Ramos (cell line): Measurements from ENCODE around the gene C17orf67.
"Not testable (repeated sequence)": the region's sequence is repeated elsewhere in the genome, so short reads cannot be mapped to it uniquely, and the experiment has no call there.

Experiments
- in situ Hi-C: fragments of 300-500 bp; cut with MboI; formaldehyde crosslinking; loops from one replicate; pipeline ENCODE4 v1.14.3; 2022; ENCODE audit warnings: low sequenced_read_pairs; ENCODE audit not compliant: unreplicated experiment

Gene C17orf67

GRCh38 chr17:56779898-56780777 lies 53.6 kb downstream of the C17orf67 start:
- in situ Hi-C loops: no loop called here

GRCh38 chr17:56779322-56779721 lies 54.4 kb downstream of the C17orf67 start:
- in situ Hi-C loops: no loop called here

- in situ Hi-C loops: no loop called here
Measured at GRCh38 chr17:56778898-56779297, 54.8 kb downstream of the C17orf67 start.

GRCh38 chr17:56777859-56778258 lies 55.9 kb downstream of the C17orf67 start:
- in situ Hi-C loops: no loop called here

GRCh38 chr17:56774650-56775049 lies 59.1 kb downstream of the C17orf67 start:
- in situ Hi-C loops: no loop called here

GRCh38 chr17:56773124-56773523 lies 60.6 kb downstream of the C17orf67 start:
- in situ Hi-C loops: no loop called here

- in situ Hi-C loops: no loop called here
Measured at GRCh38 chr17:56772442-56772841, 61.3 kb downstream of the C17orf67 start.

GRCh38 chr17:56771975-56772374 lies 61.7 kb downstream of the C17orf67 start:
- in situ Hi-C loops: no loop called here

- in situ Hi-C loops: no loop called here
Measured at GRCh38 chr17:56771563-56771962, 62.2 kb downstream of the C17orf67 start.

- in situ Hi-C loops: no loop called here
Measured at GRCh38 chr17:56770427-56770826, 63.3 kb downstream of the C17orf67 start.

- in situ Hi-C loops: no loop called here
Measured at GRCh38 chr17:56765449-56765848, 68.3 kb downstream of the C17orf67 start.

- in situ Hi-C loops: no loop called here
Measured at GRCh38 chr17:56762988-56763387, 70.7 kb downstream of the C17orf67 start.

GRCh38 chr17:56762144-56762543 lies 71.6 kb downstream of the C17orf67 start:
- in situ Hi-C loops: no loop called here

- in situ Hi-C loops: no loop called here
Measured at GRCh38 chr17:56761387-56761786, 72.3 kb downstream of the C17orf67 start.

- in situ Hi-C loops: not testable (repeated sequence)
Measured at GRCh38 chr17:56757611-56758010, 76.1 kb downstream of the C17orf67 start.

- in situ Hi-C loops: no loop called here
Measured at GRCh38 chr17:56756536-56756935, 77.2 kb downstream of the C17orf67 start.

- in situ Hi-C loops: no loop called here
Measured at GRCh38 chr17:56755310-56755709, 78.4 kb downstream of the C17orf67 start.

- in situ Hi-C loops: no loop called here
Measured at GRCh38 chr17:56754523-56755208, 79.1 kb downstream of the C17orf67 start.

- in situ Hi-C loops: no loop called here
Measured at GRCh38 chr17:56752263-56752836, 81.4 kb downstream of the C17orf67 start.

GRCh38 chr17:56751145-56751738 lies 82.5 kb downstream of the C17orf67 start:
- in situ Hi-C loops: no loop called here

- in situ Hi-C loops: no loop called here
Measured at GRCh38 chr17:56744721-56745120, 89.0 kb downstream of the C17orf67 start.
